ENCODE results near the gene GTF2A1L. TPM values are rescaled to one million over a fixed set of nuclear protein-coding genes. Genes with fewer than 3 reads are reported as not detected.

GTF2A1L gene
- polyA plus RNA-seq (2013, experiment 1 of 4), result not detected
- 1.4 TPM for polyA plus RNA-seq (2013, experiment 2 of 4)
- polyA plus RNA-seq (2013, experiment 3 of 4), result 2.8 TPM
- not detected for polyA plus RNA-seq (2013, experiment 4 of 4)

- no peaks in the 10 kb centered on the region for H3K27me3 ChIP-seq (ENCODE audit: control insufficient read depth, insufficient read depth, low read length, poor library complexity, severe bottlenecking)
- H3K36me3 ChIP-seq (ENCODE audit: control insufficient read depth, insufficient read depth, low read length), result no peaks in the 10 kb centered on the region
- H3K27ac ChIP-seq (ENCODE audit: insufficient read depth, low read depth, low read length, poor library complexity, severe bottlenecking), result no peak within 1 kb of the TSS
- H3K4me3 ChIP-seq (ENCODE audit: insufficient read depth, low read depth, low read length), result no peak within 1 kb of the TSS
- WGBS, 2 experiments, result 96% methylated on average over 26 of the region's 26 CpGs
- H3K9me3 ChIP-seq (ENCODE audit: control insufficient read depth, low read length), result no peaks in the 10 kb centered on the region
- H3K4me1 ChIP-seq (ENCODE audit: control insufficient read depth, insufficient read depth, low read length), result no peaks in the 10 kb centered on the region
Observed at GRCh38 chr2:48617618-48618017, at the start of gene GTF2A1L. TSS of gene GTF2A1L (plus strand) at chr2:48617856. CDS start at chr2:48617875, 19 bp downstream.

GRCh38 chr2:48568547-48568946, 49.1 kb upstream of the GTF2A1L start:
- peaks cover 10% of the 10 kb centered on the region for H3K4me1 ChIP-seq (ENCODE audit: control insufficient read depth, insufficient read depth, low read length)
- H3K36me3 ChIP-seq (ENCODE audit: control insufficient read depth, insufficient read depth, low read length), result no peaks in the 10 kb centered on the region
- no peak overlapping the region for H3K27ac ChIP-seq (ENCODE audit: insufficient read depth, low read depth, low read length, poor library complexity, severe bottlenecking)
- H3K9me3 ChIP-seq (ENCODE audit: control insufficient read depth, low read length), result no peaks in the 10 kb centered on the region
- WGBS, 2 experiments, result 95 to 97% methylated on average over 4 of the region's 4 CpGs
- H3K4me3 ChIP-seq (ENCODE audit: insufficient read depth, low read depth, low read length), result no peak overlapping the region
- H3K27me3 ChIP-seq (ENCODE audit: control insufficient read depth, insufficient read depth, low read length, poor library complexity, severe bottlenecking), result no peaks in the 10 kb centered on the region

GRCh38 chr2:48569433-48569832, 48.2 kb upstream of the GTF2A1L start:
- no peak overlapping the region for H3K27ac ChIP-seq (ENCODE audit: insufficient read depth, low read depth, low read length, poor library complexity, severe bottlenecking)
- H3K27me3 ChIP-seq (ENCODE audit: control insufficient read depth, insufficient read depth, low read length, poor library complexity, severe bottlenecking), result no peaks in the 10 kb centered on the region
- H3K9me3 ChIP-seq (ENCODE audit: control insufficient read depth, low read length), result no peaks in the 10 kb centered on the region
- no peaks in the 10 kb centered on the region for H3K36me3 ChIP-seq (ENCODE audit: control insufficient read depth, insufficient read depth, low read length)
- H3K4me1 ChIP-seq (ENCODE audit: control insufficient read depth, insufficient read depth, low read length), result peaks cover 10% of the 10 kb centered on the region
- no peak overlapping the region for H3K4me3 ChIP-seq (ENCODE audit: insufficient read depth, low read depth, low read length)

GRCh38 chr2:48572816-48573215, 44.8 kb upstream of the GTF2A1L start:
- H3K27ac ChIP-seq (ENCODE audit: insufficient read depth, low read depth, low read length, poor library complexity, severe bottlenecking), result peak overlapping the region; percentile 62
- no peak overlapping the region for H3K4me3 ChIP-seq (ENCODE audit: insufficient read depth, low read depth, low read length)
- no peaks in the 10 kb centered on the region for H3K9me3 ChIP-seq (ENCODE audit: control insufficient read depth, low read length)
- no peaks in the 10 kb centered on the region for H3K36me3 ChIP-seq (ENCODE audit: control insufficient read depth, insufficient read depth, low read length)
- no peaks in the 10 kb centered on the region for H3K27me3 ChIP-seq (ENCODE audit: control insufficient read depth, insufficient read depth, low read length, poor library complexity, severe bottlenecking)
- H3K4me1 ChIP-seq (ENCODE audit: control insufficient read depth, insufficient read depth, low read length), result peaks cover 10% of the 10 kb centered on the region
- 30 to 47% methylated on average over 5 of the region's 5 CpGs for WGBS, 2 experiments

- peaks cover 10% of the 10 kb centered on the region for H3K4me1 ChIP-seq (ENCODE audit: control insufficient read depth, insufficient read depth, low read length)
- no peaks in the 10 kb centered on the region for H3K9me3 ChIP-seq (ENCODE audit: control insufficient read depth, low read length)
- 93 to 97% methylated on average over 8 of the region's 9 CpGs for WGBS, 2 experiments
- no peaks in the 10 kb centered on the region for H3K36me3 ChIP-seq (ENCODE audit: control insufficient read depth, insufficient read depth, low read length)
- H3K27me3 ChIP-seq (ENCODE audit: control insufficient read depth, insufficient read depth, low read length, poor library complexity, severe bottlenecking), result no peaks in the 10 kb centered on the region
- no peak overlapping the region for H3K4me3 ChIP-seq (ENCODE audit: insufficient read depth, low read depth, low read length)
- H3K27ac ChIP-seq (ENCODE audit: insufficient read depth, low read depth, low read length, poor library complexity, severe bottlenecking), result no peak overlapping the region
Observed at GRCh38 chr2:48574353-48575287, 43.0 kb upstream of the GTF2A1L start.

- no peaks in the 10 kb centered on the region for H3K9me3 ChIP-seq (ENCODE audit: control insufficient read depth, low read length)
- WGBS, 2 experiments, result 95 to 97% methylated on average over 3 of the region's 4 CpGs
- H3K27ac ChIP-seq (ENCODE audit: insufficient read depth, low read depth, low read length, poor library complexity, severe bottlenecking), result no peak overlapping the region
- no peaks in the 10 kb centered on the region for H3K4me1 ChIP-seq (ENCODE audit: control insufficient read depth, insufficient read depth, low read length)
- H3K4me3 ChIP-seq (ENCODE audit: insufficient read depth, low read depth, low read length), result no peak overlapping the region
- H3K27me3 ChIP-seq (ENCODE audit: control insufficient read depth, insufficient read depth, low read length, poor library complexity, severe bottlenecking), result no peaks in the 10 kb centered on the region
- peaks cover 16% of the 10 kb centered on the region for H3K36me3 ChIP-seq (ENCODE audit: control insufficient read depth, insufficient read depth, low read length)
Observed at GRCh38 chr2:48578313-48578712, 39.3 kb upstream of the GTF2A1L start.

- Histone ChIP-seq H3K27me3 (ENCODE audit: control insufficient read depth, insufficient read depth, low read length, poor library complexity, severe bottlenecking) (no peaks in the 10 kb centered on the region), H3K27ac (ENCODE audit: insufficient read depth, low read depth, low read length, poor library complexity, severe bottlenecking) (no peak overlapping the region), H3K36me3 (ENCODE audit: control insufficient read depth, insufficient read depth, low read length) (peaks cover 16% of the 10 kb centered on the region), H3K4me1 (ENCODE audit: control insufficient read depth, insufficient read depth, low read length) (peaks cover 12% of the 10 kb centered on the region), H3K4me3 (ENCODE audit: insufficient read depth, low read depth, low read length) (no peak overlapping the region), H3K9me3 (ENCODE audit: control insufficient read depth, low read length) (no peaks in the 10 kb centered on the region)
- 96 to 97% methylated on average over 3 of the region's 3 CpGs for WGBS, 2 experiments
Observed at GRCh38 chr2:48583961-48584360, 33.7 kb upstream of the GTF2A1L start.

GRCh38 chr2:48584551-48584950, 33.1 kb upstream of the GTF2A1L start:
- no peak overlapping the region for H3K4me3 ChIP-seq (ENCODE audit: insufficient read depth, low read depth, low read length)
- 90 to 95% methylated on average over 4 of the region's 4 CpGs for WGBS, 2 experiments
- H3K9me3 ChIP-seq (ENCODE audit: control insufficient read depth, low read length), result no peaks in the 10 kb centered on the region
- H3K4me1 ChIP-seq (ENCODE audit: control insufficient read depth, insufficient read depth, low read length), result peaks cover 12% of the 10 kb centered on the region
- no peak overlapping the region for H3K27ac ChIP-seq (ENCODE audit: insufficient read depth, low read depth, low read length, poor library complexity, severe bottlenecking)
- H3K27me3 ChIP-seq (ENCODE audit: control insufficient read depth, insufficient read depth, low read length, poor library complexity, severe bottlenecking), result no peaks in the 10 kb centered on the region
- peaks cover 16% of the 10 kb centered on the region for H3K36me3 ChIP-seq (ENCODE audit: control insufficient read depth, insufficient read depth, low read length)

GRCh38 chr2:48586433-48586832, 31.2 kb upstream of the GTF2A1L start:
- WGBS, 2 experiments, result 66 to 67% methylated on average over 4 of the region's 4 CpGs
- Histone ChIP-seq H3K9me3 (ENCODE audit: control insufficient read depth, low read length) (no peaks in the 10 kb centered on the region), H3K4me1 (ENCODE audit: control insufficient read depth, insufficient read depth, low read length) (peaks cover 12% of the 10 kb centered on the region), H3K27me3 (ENCODE audit: control insufficient read depth, insufficient read depth, low read length, poor library complexity, severe bottlenecking) (no peaks in the 10 kb centered on the region), H3K4me3 (ENCODE audit: insufficient read depth, low read depth, low read length) (no peak overlapping the region), H3K36me3 (ENCODE audit: control insufficient read depth, insufficient read depth, low read length) (peaks cover 8% of the 10 kb centered on the region), H3K27ac (ENCODE audit: insufficient read depth, low read depth, low read length, poor library complexity, severe bottlenecking) (no peak overlapping the region)

- H3K9me3 ChIP-seq (ENCODE audit: control insufficient read depth, low read length), result no peaks in the 10 kb centered on the region
- 77 to 82% methylated on average over 5 of the region's 5 CpGs for WGBS, 2 experiments
- H3K36me3 ChIP-seq (ENCODE audit: control insufficient read depth, insufficient read depth, low read length), result peaks cover 4% of the 10 kb centered on the region
Observed at GRCh38 chr2:48587560-48587959, 30.1 kb upstream of the GTF2A1L start.

More at GRCh38 chr2:48587560-48587959, 30.1 kb upstream of the GTF2A1L start:
- H3K27ac ChIP-seq (ENCODE audit: insufficient read depth, low read depth, low read length, poor library complexity, severe bottlenecking), result peak overlapping the region; percentile 55
- H3K4me1 ChIP-seq (ENCODE audit: control insufficient read depth, insufficient read depth, low read length), result peaks cover 12% of the 10 kb centered on the region
- no peak overlapping the region for H3K4me3 ChIP-seq (ENCODE audit: insufficient read depth, low read depth, low read length)
- H3K27me3 ChIP-seq (ENCODE audit: control insufficient read depth, insufficient read depth, low read length, poor library complexity, severe bottlenecking), result no peaks in the 10 kb centered on the region
